SU-DHL-6 (cell line): ENCODE results near the gene KICS2.

ENCODE experiments used
- H2AFZ ChIP-seq: fragments of 200-600 bp; sonication (generic); 2 replicates; pipeline ENCODE4 v1.6.1; 2014; ENCODE audit warnings: low read depth, mild to moderate bottlenecking, moderate library complexity, mixed read lengths, antibody characterized with exemption, low read length; ENCODE audit not compliant: severe bottlenecking
- H3F3A ChIP-seq: fragments of 200-600 bp; shearing (Covaris generic); 2 replicates; pipeline ENCODE4 v1.6.0; 2016; ENCODE audit warnings: antibody characterized with exemption, mild to moderate bottlenecking; ENCODE audit not compliant: insufficient read depth
- H3K27ac ChIP-seq: fragments of 200-600 bp; sonication (generic); 2 replicates; pipeline ENCODE4 v1.5.1; 2016; ENCODE audit warnings: low read depth, mild to moderate bottlenecking, low read length, moderate library complexity, mixed read lengths
- H3K27me3 ChIP-seq: fragments of 200-600 bp; sonication (generic), shearing (Covaris generic); 2 replicates; pipeline ENCODE4 v1.6.0; 2014; ENCODE audit warnings: mild to moderate bottlenecking, low read length
- H3K36me3 ChIP-seq: fragments of 200-600 bp; sonication (generic); 2 replicates; pipeline ENCODE4 v1.6.1; 2014; ENCODE audit warnings: mild to moderate bottlenecking, low read length, mixed read lengths
- H3K4me2 ChIP-seq: fragments of 300-600, 200-600 bp; shearing (Covaris generic), sonication (generic); 2 replicates; pipeline ENCODE4 v1.6.0; 2014; ENCODE audit warnings: low read length, low read depth, mild to moderate bottlenecking; ENCODE audit not compliant: poor library complexity, severe bottlenecking
- H3K4me3 ChIP-seq: fragments of 200-600 bp; sonication (generic); 2 replicates; pipeline ENCODE4 v1.5.1; 2014; ENCODE audit warnings: antibody characterized with exemption, low read length, mild to moderate bottlenecking, mixed read lengths; ENCODE audit not compliant: insufficient read depth, poor library complexity, severe bottlenecking
- H3K79me2 ChIP-seq: fragments of 200-600 bp; sonication (generic); 2 replicates; pipeline ENCODE4 v1.6.1; 2014; ENCODE audit warnings: mild to moderate bottlenecking, low read length, moderate library complexity; ENCODE audit not compliant: insufficient read depth
- H3K9ac ChIP-seq: fragments of 200-600 bp; sonication (generic); 2 replicates; pipeline ENCODE4 v1.7.0; 2014; ENCODE audit warnings: mild to moderate bottlenecking, low read length
- H3K9me2 ChIP-seq: fragments of 200-600 bp; sonication (generic); replicated peaks from 2 replicates; pipeline ENCODE4 v1.6.1; 2014; ENCODE audit warnings: low read length; ENCODE audit not compliant: insufficient read depth
- H3K9me3 ChIP-seq: fragments of 200-600 bp; sonication (generic); 2 replicates; pipeline ENCODE4 v1.6.1; 2014; ENCODE audit warnings: low read length, mixed read lengths; ENCODE audit not compliant: insufficient read depth
- H4K20me1 ChIP-seq: fragments of 200-600 bp; sonication (generic); 2 replicates; pipeline ENCODE4 v1.6.1; 2014; ENCODE audit warnings: low read depth, mild to moderate bottlenecking, antibody characterized with exemption, low read length, moderate library complexity, mixed read lengths
- EZH2phosphoT487 ChIP-seq: fragments of 200-600 bp; sonication (generic), shearing (Covaris generic); conservative IDR thresholded peaks from 2 replicates; pipeline ENCODE4 v1.6.1; 2018; ENCODE audit warnings: mild to moderate bottlenecking, antibody characterized with exemption, low read length, moderate library complexity, mixed read lengths
- TF ChIP-seq, protein P1 (sequence below): fragments of 200-600 bp; sonication (generic); IDR thresholded peaks from one replicate; pipeline ENCODE4 v1.5.1; 2017; ENCODE audit warnings: antibody characterized with exemption, mild to moderate bottlenecking, low read length, moderate library complexity; ENCODE audit not compliant: insufficient read depth, poor library complexity, severe bottlenecking

Gene KICS2

DNA sequence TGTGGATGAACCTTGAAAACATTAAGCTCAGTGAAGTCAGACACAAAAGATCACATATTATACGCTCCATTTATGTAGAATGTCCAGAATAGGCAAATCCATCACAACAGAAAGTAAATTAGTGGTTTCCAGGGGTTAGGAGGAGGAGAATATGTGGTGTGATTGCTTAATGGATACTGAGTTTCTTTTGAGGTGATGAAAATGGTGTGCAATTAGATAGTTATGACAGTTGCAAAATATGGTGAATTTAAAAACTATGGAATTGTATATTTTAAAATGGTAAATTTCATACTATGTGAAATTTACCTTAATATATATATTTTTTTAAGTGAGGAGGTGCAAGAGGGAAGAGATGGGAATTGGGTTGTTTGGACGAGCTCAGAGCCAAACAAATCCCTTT is 46.3 kb upstream of the KICS2 start:
- H3F3A ChIP-seq = no peaks in the 10 kb centered on the region
- H3K9me3 ChIP-seq = no peaks in the 10 kb centered on the region
- no peak overlapping the region for H2AFZ ChIP-seq
- no peaks in the 10 kb centered on the region for H3K79me2 ChIP-seq
- H3K36me3 ChIP-seq = no peaks in the 10 kb centered on the region
- H4K20me1 ChIP-seq = no peaks in the 10 kb centered on the region
- H3K27ac ChIP-seq = no peak overlapping the region
- H3K27me3 ChIP-seq = no peaks in the 10 kb centered on the region
- no peak overlapping the region for H3K9ac ChIP-seq
- H3K4me3 ChIP-seq = no peak overlapping the region
- H3K4me2 ChIP-seq = no peak overlapping the region
- TF ChIP-seq, protein P1, sequence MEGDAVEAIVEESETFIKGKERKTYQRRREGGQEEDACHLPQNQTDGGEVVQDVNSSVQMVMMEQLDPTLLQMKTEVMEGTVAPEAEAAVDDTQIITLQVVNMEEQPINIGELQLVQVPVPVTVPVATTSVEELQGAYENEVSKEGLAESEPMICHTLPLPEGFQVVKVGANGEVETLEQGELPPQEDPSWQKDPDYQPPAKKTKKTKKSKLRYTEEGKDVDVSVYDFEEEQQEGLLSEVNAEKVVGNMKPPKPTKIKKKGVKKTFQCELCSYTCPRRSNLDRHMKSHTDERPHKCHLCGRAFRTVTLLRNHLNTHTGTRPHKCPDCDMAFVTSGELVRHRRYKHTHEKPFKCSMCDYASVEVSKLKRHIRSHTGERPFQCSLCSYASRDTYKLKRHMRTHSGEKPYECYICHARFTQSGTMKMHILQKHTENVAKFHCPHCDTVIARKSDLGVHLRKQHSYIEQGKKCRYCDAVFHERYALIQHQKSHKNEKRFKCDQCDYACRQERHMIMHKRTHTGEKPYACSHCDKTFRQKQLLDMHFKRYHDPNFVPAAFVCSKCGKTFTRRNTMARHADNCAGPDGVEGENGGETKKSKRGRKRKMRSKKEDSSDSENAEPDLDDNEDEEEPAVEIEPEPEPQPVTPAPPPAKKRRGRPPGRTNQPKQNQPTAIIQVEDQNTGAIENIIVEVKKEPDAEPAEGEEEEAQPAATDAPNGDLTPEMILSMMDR = no peak
- no peak for TF ChIP-seq EZH2phosphoT487
- no peaks in the 10 kb centered on the region for H3K9me2 ChIP-seq

DNA sequence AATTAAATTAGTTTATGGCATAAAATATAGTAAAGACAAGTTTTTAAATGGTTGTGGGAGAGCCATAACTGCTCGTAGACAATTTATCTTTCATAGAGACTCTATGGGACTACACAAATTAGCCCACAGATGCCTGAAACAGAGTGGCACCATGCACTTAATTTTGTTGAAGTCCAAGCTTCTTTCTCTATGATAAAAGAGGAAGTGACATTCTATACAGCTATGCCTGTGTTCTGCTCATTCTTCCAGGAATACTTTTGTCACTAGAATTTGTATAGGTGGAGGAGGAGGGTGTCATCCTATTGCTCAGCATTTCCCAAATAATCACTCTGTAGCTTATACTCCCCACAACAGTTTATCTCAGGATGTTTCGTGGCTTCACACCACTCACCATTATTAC is 43.7 kb upstream of the KICS2 start:
- Histone ChIP-seq H3K4me3 (no peak overlapping the region), H3K9me3 (no peaks in the 10 kb centered on the region), H2AFZ (no peak overlapping the region), H3K36me3 (no peaks in the 10 kb centered on the region), H3F3A (no peaks in the 10 kb centered on the region), H3K79me2 (no peaks in the 10 kb centered on the region), H3K27ac (no peak overlapping the region), H3K27me3 (no peaks in the 10 kb centered on the region), H4K20me1 (no peaks in the 10 kb centered on the region), H3K9ac (no peak overlapping the region), H3K4me2 (no peak overlapping the region), H3K9me2 (no peaks in the 10 kb centered on the region)
- TF ChIP-seq EZH2phosphoT487 = no peak
- TF ChIP-seq, protein P1 = no peak

DNA sequence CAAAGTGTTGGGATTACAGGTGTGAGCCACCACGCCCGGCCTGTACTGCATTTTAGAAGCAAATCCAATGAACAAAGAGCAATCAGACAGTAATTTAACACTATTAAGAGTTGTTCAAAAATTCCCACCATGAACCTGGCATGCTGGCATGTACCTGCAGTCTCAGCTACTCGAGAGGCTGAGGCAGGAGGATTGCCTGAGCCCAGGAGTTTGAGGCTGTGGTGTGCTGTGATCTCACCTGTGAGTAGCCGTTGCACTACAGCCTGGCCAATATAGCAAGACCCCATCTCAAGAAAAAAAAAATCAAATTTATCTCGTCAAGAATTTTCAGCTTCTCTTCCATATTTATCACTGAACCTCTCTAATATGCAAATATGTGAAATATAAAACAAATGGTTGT is 39.7 kb upstream of the KICS2 start:
- H3K27me3 ChIP-seq = no peaks in the 10 kb centered on the region
- H3F3A ChIP-seq = no peaks in the 10 kb centered on the region
- H3K79me2 ChIP-seq = no peaks in the 10 kb centered on the region
- no peaks in the 10 kb centered on the region for H4K20me1 ChIP-seq
- H3K9ac ChIP-seq = no peak overlapping the region
- no peak overlapping the region for H3K27ac ChIP-seq
- TF ChIP-seq, protein P1 = no peak
- no peak for TF ChIP-seq EZH2phosphoT487
- H2AFZ ChIP-seq = no peak overlapping the region
- no peak overlapping the region for H3K4me3 ChIP-seq
- H3K4me2 ChIP-seq = no peak overlapping the region
- H3K36me3 ChIP-seq = no peaks in the 10 kb centered on the region
- H3K9me2 ChIP-seq = no peaks in the 10 kb centered on the region
- H3K9me3 ChIP-seq = no peaks in the 10 kb centered on the region
